ENCODE data around the gene CDCA5. TPM values are rescaled to one million over a fixed set of nuclear protein-coding genes. Genes with fewer than 3 reads are reported as not detected.

CDCA5 gene
- total RNA-seq, 2 experiments from 2014 or later, result 105 to 109 TPM

GRCh38 chr11:65059959-65060824 is 23.6 kb downstream of the CDCA5 start:
- Mint-ChIP-seq H3K4me1 (peaks cover 15% of the 10 kb centered on the region), H3K9me3 (no peaks in the 10 kb centered on the region), H3K4me3 (no peak overlapping the region), H3K36me3 (ENCODE audit: low read depth) (no peaks in the 10 kb centered on the region), H3K27me3 (peaks cover 3% of the 10 kb centered on the region), H3K27ac (peak overlapping the region; percentile 54)
- ChIA-PET POLR2A (no interaction called here), CTCF (interaction anchor here (0.5 to 1.2 kb wide), 2 partner anchors 18 to 76 kb away, joined by 3 to 5 read pairs; no protein-coding TSS in a partner anchor)
- no peak for DNase-seq

- H3K9me3 Mint-ChIP-seq, result no peaks in the 10 kb centered on the region
These were observed 24.3 kb downstream of the CDCA5 start for GRCh38 chr11:65059523-65059922.

GRCh38 chr11:65058419-65059054 is 25.3 kb downstream of the CDCA5 start, which contains the start of gene NAALADL1:
Gene NAALADL1, minus strand, starts transcription at chr11:65058553. Its CDS starts 32 bp downstream, at chr11:65058521.
- no peak for DNase-seq
- Mint-ChIP-seq H3K4me3 (no peak within 1 kb of the TSS), H3K27me3 (peaks cover 3% of the 10 kb centered on the region), H3K36me3 (ENCODE audit: low read depth) (no peaks in the 10 kb centered on the region), H3K27ac (peak within 1 kb of the TSS; percentile 14), H3K4me1 (peaks cover 28% of the 10 kb centered on the region), H3K9me3 (no peaks in the 10 kb centered on the region)
- ChIA-PET CTCF (interaction anchor here (0.6 to 1.2 kb wide), 2 partner anchors 9 to 991 kb away, joined by 3 read pairs; no protein-coding TSS in a partner anchor), POLR2A (no interaction called here)

More at GRCh38 chr11:65059523-65059922, 24.3 kb downstream of the CDCA5 start:
- ChIA-PET POLR2A (no interaction called here), CTCF (interaction anchor here (1.2 kb wide), 2 partner anchors 10 to 19 kb away, joined by 3 read pairs; no protein-coding TSS in a partner anchor)
- Mint-ChIP-seq H3K27ac (no peak overlapping the region), H3K4me1 (peaks cover 18% of the 10 kb centered on the region), H3K4me3 (no peak overlapping the region), H3K36me3 (ENCODE audit: low read depth) (no peaks in the 10 kb centered on the region), H3K27me3 (peaks cover 3% of the 10 kb centered on the region)
- no peak for DNase-seq

GRCh38 chr11:65058012-65058411 is 25.8 kb downstream of the CDCA5 start:
- Mint-ChIP-seq H3K9me3 (no peaks in the 10 kb centered on the region), H3K27ac (no peak overlapping the region), H3K27me3 (peaks cover 3% of the 10 kb centered on the region), H3K4me3 (no peak overlapping the region), H3K4me1 (peaks cover 33% of the 10 kb centered on the region), H3K36me3 (ENCODE audit: low read depth) (no peaks in the 10 kb centered on the region)
- ChIA-PET POLR2A (no interaction called here), CTCF (interaction anchor here (1.3 kb wide), 1 partner anchor 54 kb away, joined by 3 read pairs; the partner anchor contains the start of gene TM7SF2)
- no peak for DNase-seq

- Mint-ChIP-seq H3K27ac (no peak overlapping the region), H3K4me3 (no peak overlapping the region), H3K36me3 (ENCODE audit: low read depth) (no peaks in the 10 kb centered on the region), H3K4me1 (peaks cover 33% of the 10 kb centered on the region), H3K27me3 (peaks cover 3% of the 10 kb centered on the region), H3K9me3 (no peaks in the 10 kb centered on the region)
- ChIA-PET CTCF (interaction anchor here (1.3 kb wide), 2 partner anchors 29 to 54 kb away, joined by 3 to 4 read pairs; partner anchors contain the start of gene TM7SF2), POLR2A (no interaction called here)
- DNase-seq, result no peak
These were observed 26.3 kb downstream of the CDCA5 start for GRCh38 chr11:65057526-65057925.

GRCh38 chr11:65056999-65057398 is 26.8 kb downstream of the CDCA5 start:
- DNase-seq, result no peak
- Mint-ChIP-seq H3K4me1 (peaks cover 33% of the 10 kb centered on the region), H3K9me3 (no peaks in the 10 kb centered on the region), H3K4me3 (no peak overlapping the region), H3K27ac (no peak overlapping the region), H3K27me3 (peaks cover 3% of the 10 kb centered on the region), H3K36me3 (ENCODE audit: low read depth) (no peaks in the 10 kb centered on the region)
- CTCF ChIA-PET, result interaction anchor here (0.7 to 1.3 kb wide), 4 partner anchors 26 to 55 kb away, joined by 3 to 4 read pairs (median 4); partner anchors contain the start of genes CDCA5 and TM7SF2
- POLR2A ChIA-PET, result no interaction called here

- Mint-ChIP-seq H3K9me3 (no peaks in the 10 kb centered on the region), H3K4me1 (peaks cover 25% of the 10 kb centered on the region), H3K36me3 (ENCODE audit: low read depth) (no peaks in the 10 kb centered on the region), H3K27ac (no peak overlapping the region), H3K4me3 (no peak overlapping the region), H3K27me3 (peaks cover 3% of the 10 kb centered on the region)
- POLR2A ChIA-PET, result no interaction called here
- CTCF ChIA-PET, result interaction anchor here (1.1 kb wide), 1 partner anchor 22 kb away, joined by 4 read pairs; no protein-coding TSS in a partner anchor
- no peak for DNase-seq
These were observed 28.3 kb downstream of the CDCA5 start for GRCh38 chr11:65055538-65055937.

- Mint-ChIP-seq H3K9me3 (no peaks in the 10 kb centered on the region), H3K27me3 (peaks cover 3% of the 10 kb centered on the region), H3K27ac (peak overlapping the region; percentile 73), H3K4me1 (peaks cover 19% of the 10 kb centered on the region), H3K4me3 (no peak overlapping the region), H3K36me3 (ENCODE audit: low read depth) (no peaks in the 10 kb centered on the region)
- CTCF ChIA-PET, result no interaction called here
- POLR2A ChIA-PET, result interaction anchor here (0.6 to 1.1 kb wide), 2 partner anchors 28 to 153 kb away, joined by 3 to 5 read pairs; no protein-coding TSS in a partner anchor
- peak; percentile 21 for DNase-seq
These were observed 29.9 kb downstream of the CDCA5 start for GRCh38 chr11:65053827-65054508.

- H3K4me1 Mint-ChIP-seq, result peaks cover 38% of the 10 kb centered on the region
- no peak overlapping the region for H3K27ac Mint-ChIP-seq
- CTCF ChIA-PET, result interaction anchor here (1.2 kb wide), 1 partner anchor 31 kb away, joined by 5 read pairs; no protein-coding TSS in a partner anchor
- no peak overlapping the region for H3K4me3 Mint-ChIP-seq
- DNase-seq, result no peak
- POLR2A ChIA-PET, result no interaction called here
- no peaks in the 10 kb centered on the region for H3K27me3 Mint-ChIP-seq
- peaks cover 6% of the 10 kb centered on the region for H3K36me3 Mint-ChIP-seq (ENCODE audit: low read depth)
- H3K9me3 Mint-ChIP-seq, result no peaks in the 10 kb centered on the region
These were observed 32.4 kb downstream of the CDCA5 start for GRCh38 chr11:65051398-65051858.

GRCh38 chr11:65047581-65048422 is 36.0 kb downstream of the CDCA5 start:
- Mint-ChIP-seq H3K4me3 (peak overlapping the region; percentile 68), H3K27ac (peak overlapping the region; percentile 86), H3K36me3 (ENCODE audit: low read depth) (peaks cover 19% of the 10 kb centered on the region), H3K27me3 (no peaks in the 10 kb centered on the region), H3K9me3 (no peaks in the 10 kb centered on the region), H3K4me1 (peaks cover 37% of the 10 kb centered on the region)
- CTCF ChIA-PET, result interaction anchor here (1.1 to 1.2 kb wide), 2 partner anchors 19 to 33 kb away, joined by 3 read pairs; no protein-coding TSS in a partner anchor
- POLR2A ChIA-PET, result no interaction called here
- DNase-seq, result peak; percentile 20

- DNase-seq, result no peak
- no peak overlapping the region for H3K4me3 Mint-ChIP-seq
- no peaks in the 10 kb centered on the region for H3K27me3 Mint-ChIP-seq
- ChIA-PET CTCF (interaction anchor here (0.6 to 1.2 kb wide), 4 partner anchors 22 to 65 kb away, joined by 3 to 4 read pairs (median 3); partner anchors contain the start of gene ARL2), POLR2A (no interaction called here)
- peaks cover 25% of the 10 kb centered on the region for H3K36me3 Mint-ChIP-seq (ENCODE audit: low read depth)
- H3K27ac Mint-ChIP-seq, result no peak overlapping the region
- peaks cover 48% of the 10 kb centered on the region for H3K4me1 Mint-ChIP-seq
- no peaks in the 10 kb centered on the region for H3K9me3 Mint-ChIP-seq
These were observed 38.1 kb downstream of the CDCA5 start for GRCh38 chr11:65045728-65046127.
